PC-9 (cell line): ENCODE data around the gene BCAS3.

Experiments used
- CTCF ChIP-seq: fragments of 200-600 bp; sonication (generic); conservative IDR thresholded peaks from 2 replicates; pipeline ENCODE4 v1.6.1; 2017; ENCODE audit warnings: mixed run types, antibody characterized with exemption, mild to moderate bottlenecking, moderate library complexity
- EZH2 ChIP-seq: fragments of 200-600 bp; sonication (generic); IDR thresholded peaks from 2 replicates; pipeline ENCODE4 v1.8.0; 2017; ENCODE audit warnings: antibody characterized with exemption, low read depth

- TF ChIP-seq CTCF = no peak
- no peak for TF ChIP-seq EZH2
Observed at GRCh38 chr17:60661489-60661888, 16.2 kb upstream of the BCAS3 start.
